Coronary artery (tissue), 2 donors: ENCODE data around the gene EGR4.

Source experiments
- DNase-seq: peaks from one replicate; pipeline ENCODE4 v3.0.0-alpha.2; 2017; ENCODE audit warnings: low spot score
- H3K27ac ChIP-seq, 2 donors: fragments of 200-600 bp; sonication (generic); one replicate each; pipeline ENCODE4 v1.5.1; 2016 to 2019
- H3K4me3 ChIP-seq: fragments of 200-600 bp; sonication (generic); 2 replicates; pipeline ENCODE4 v1.5.1; 2016; ENCODE audit warnings: mild to moderate bottlenecking, moderate library complexity
- CTCF ChIP-seq: fragments of 200-600 bp; sonication (generic); IDR thresholded peaks from one replicate; pipeline ENCODE4 v1.5.1; 2019; ENCODE audit warnings: antibody characterized with exemption

The EGR4 gene

GRCh38 chr2:73297151-73297559 lies 3.8 kb upstream of the EGR4 start:
- H3K4me3 ChIP-seq = no peak overlapping the region
- H3K27ac ChIP-seq = no peak overlapping the region
- no peak for TF ChIP-seq CTCF
- no peak for DNase-seq

- Histone ChIP-seq H3K4me3 (no peak overlapping the region), H3K27ac (no peak overlapping the region)
- DNase-seq = no peak
- TF ChIP-seq CTCF = no peak
Observed at GRCh38 chr2:73295751-73296400, 2.5 kb upstream of the EGR4 start.

GRCh38 chr2:73294239-73294638 lies 891 bp upstream of the EGR4 start:
- TF ChIP-seq CTCF = no peak
- Histone ChIP-seq H3K27ac (no peak overlapping the region), H3K4me3 (no peak overlapping the region)
- DNase-seq = no peak

GRCh38 chr2:73292906-73293533 lies 328 bp downstream of the EGR4 start:
- TF ChIP-seq CTCF = no peak
- DNase-seq = no peak
- H3K4me3 ChIP-seq = peak overlapping the region; percentile 68
- no peak overlapping the region for H3K27ac ChIP-seq

- H3K27ac ChIP-seq = no peak overlapping the region
- no peak for TF ChIP-seq CTCF
- no peak overlapping the region for H3K4me3 ChIP-seq
- DNase-seq = no peak
Observed at GRCh38 chr2:73292316-73292905, 937 bp downstream of the EGR4 start.

GRCh38 chr2:73291461-73292315 lies 1.7 kb downstream of the EGR4 start:
- H3K4me3 ChIP-seq = peak overlapping the region; percentile 52
- no peak for DNase-seq
- no peak for TF ChIP-seq CTCF
- H3K27ac ChIP-seq = no peak overlapping the region
